ENCODE results near the gene ATP6V1B1.

The ATP6V1B1 gene

DNA sequence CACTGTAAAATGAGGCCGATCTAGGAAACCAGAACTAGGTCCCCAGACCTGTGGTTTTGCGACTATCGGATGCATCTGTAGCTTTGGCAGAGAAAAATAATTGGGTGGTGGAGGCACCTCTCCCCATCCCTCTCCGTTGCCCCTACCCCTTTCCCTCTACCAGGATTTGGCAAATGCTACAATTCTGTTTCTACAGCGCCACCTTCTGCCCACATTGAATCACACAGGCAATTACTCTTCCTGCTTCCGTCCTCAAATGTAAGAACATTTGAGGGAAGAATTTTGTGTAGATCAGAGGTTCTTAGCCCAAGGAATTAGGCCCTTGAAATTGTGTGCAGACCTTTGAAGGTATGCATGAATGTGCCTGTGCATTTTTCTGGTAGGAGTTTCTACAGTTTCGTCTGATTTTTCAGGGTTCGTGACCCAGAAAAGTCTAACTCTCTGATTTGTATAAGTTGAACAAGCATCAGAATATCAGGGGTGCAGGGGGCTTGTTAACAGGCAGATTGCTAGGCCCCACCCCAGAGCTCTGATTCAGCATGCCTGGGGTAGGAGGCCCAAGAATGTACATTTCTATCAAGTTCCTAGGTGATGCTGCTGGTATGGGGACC, 11.2 kb downstream of the ATP6V1B1 start:
- TF ChIP-seq, protein P1, sequence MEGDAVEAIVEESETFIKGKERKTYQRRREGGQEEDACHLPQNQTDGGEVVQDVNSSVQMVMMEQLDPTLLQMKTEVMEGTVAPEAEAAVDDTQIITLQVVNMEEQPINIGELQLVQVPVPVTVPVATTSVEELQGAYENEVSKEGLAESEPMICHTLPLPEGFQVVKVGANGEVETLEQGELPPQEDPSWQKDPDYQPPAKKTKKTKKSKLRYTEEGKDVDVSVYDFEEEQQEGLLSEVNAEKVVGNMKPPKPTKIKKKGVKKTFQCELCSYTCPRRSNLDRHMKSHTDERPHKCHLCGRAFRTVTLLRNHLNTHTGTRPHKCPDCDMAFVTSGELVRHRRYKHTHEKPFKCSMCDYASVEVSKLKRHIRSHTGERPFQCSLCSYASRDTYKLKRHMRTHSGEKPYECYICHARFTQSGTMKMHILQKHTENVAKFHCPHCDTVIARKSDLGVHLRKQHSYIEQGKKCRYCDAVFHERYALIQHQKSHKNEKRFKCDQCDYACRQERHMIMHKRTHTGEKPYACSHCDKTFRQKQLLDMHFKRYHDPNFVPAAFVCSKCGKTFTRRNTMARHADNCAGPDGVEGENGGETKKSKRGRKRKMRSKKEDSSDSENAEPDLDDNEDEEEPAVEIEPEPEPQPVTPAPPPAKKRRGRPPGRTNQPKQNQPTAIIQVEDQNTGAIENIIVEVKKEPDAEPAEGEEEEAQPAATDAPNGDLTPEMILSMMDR (IDR thresholded peaks at IDR 0.05; ENCODE audit: low read length, missing control alignments), result peak; percentile 85
- peak; percentile 73 for DNase-seq (ENCODE audit: low read depth)
- H3K4me3 ChIP-seq (replicated peaks; ENCODE audit: low read depth, low read length), result no peak overlapping the region

GRCh38 chr2:70947556-70948184, 12.0 kb downstream of the ATP6V1B1 start:
- DNase-seq (ENCODE audit: low read depth), result peak; percentile 52
- TF ChIP-seq, protein P1 (IDR thresholded peaks at IDR 0.05; ENCODE audit: low read length, missing control alignments), result no peak
- H3K4me3 ChIP-seq (replicated peaks; ENCODE audit: low read depth, low read length), result no peak overlapping the region

DNA sequence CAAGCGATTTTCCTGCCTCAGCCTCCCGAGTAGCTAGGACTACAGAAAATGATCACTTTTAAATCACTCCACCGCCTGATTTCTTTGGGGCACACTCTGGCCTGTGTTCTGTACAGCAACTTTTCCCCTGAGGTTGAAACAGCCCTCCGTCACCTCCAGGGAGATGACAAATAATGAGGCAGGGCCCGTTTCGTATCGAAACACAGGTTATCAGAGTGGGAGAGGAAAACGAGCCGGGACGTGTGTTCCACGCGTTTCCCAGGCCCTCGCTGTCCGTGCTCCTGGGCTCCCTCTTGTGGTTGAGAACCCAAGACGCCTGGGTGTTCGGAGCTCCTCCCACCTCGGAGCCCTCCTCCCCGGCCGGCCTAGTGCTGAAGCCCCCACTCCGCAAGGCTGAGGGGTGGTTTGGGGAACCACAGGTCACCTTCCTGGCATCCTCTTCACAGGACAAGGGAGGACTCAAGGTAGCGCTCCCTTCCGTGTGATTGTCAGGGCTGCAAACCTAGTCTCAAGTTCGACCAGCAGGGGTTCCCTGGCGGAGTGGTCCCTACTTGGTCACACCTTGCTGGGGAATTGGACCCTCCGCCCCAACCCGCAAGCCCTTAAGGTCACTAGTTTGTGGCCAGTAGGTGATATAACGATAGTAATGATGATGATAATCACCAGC, 12.8 kb downstream of the ATP6V1B1 start:
- TF ChIP-seq, protein P1 (IDR thresholded peaks at IDR 0.05; ENCODE audit: low read length, missing control alignments), result peak; percentile 87
- peak; percentile 76 for DNase-seq (ENCODE audit: low read depth)

DNA sequence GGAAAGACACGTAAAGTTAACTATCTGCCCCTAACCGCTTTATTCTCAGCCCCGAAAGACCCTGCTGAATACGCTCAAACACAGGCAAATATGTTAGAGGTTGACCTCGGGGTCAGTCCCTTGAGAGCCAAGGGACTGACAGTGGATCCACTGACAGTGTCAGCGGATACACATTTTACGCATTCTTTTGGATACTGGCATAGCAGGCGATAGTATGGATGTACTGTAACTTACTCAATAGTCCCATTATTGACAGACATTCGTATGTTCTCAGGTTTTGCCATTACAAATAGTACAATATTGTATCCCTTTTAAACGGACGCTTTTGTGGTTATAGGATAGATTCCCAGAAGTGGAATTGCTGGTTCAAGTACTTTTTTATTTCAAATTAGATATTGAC, 13.4 kb downstream of the ATP6V1B1 start:
- DNase-seq (ENCODE audit: low read depth), result no peak
- TF ChIP-seq, protein P1 (IDR thresholded peaks at IDR 0.05; ENCODE audit: low read length, missing control alignments), result no peak
- H3K4me3 ChIP-seq (replicated peaks; ENCODE audit: low read depth, low read length), result no peak overlapping the region

More for the DNA sequence above, 12.8 kb downstream of the ATP6V1B1 start:
- H3K4me3 ChIP-seq (replicated peaks; ENCODE audit: low read depth, low read length), result peak overlapping the region; percentile 43

GRCh38 chr2:70954886-70955285, 19.2 kb downstream of the ATP6V1B1 start:
- H3K4me3 ChIP-seq (replicated peaks; ENCODE audit: low read depth, low read length), result no peak overlapping the region
- TF ChIP-seq, protein P1 (IDR thresholded peaks at IDR 0.05; ENCODE audit: low read length, missing control alignments), result no peak
- DNase-seq (ENCODE audit: low read depth), result no peak

- TF ChIP-seq, protein P1 (IDR thresholded peaks at IDR 0.05; ENCODE audit: low read length, missing control alignments), result no peak
- no peak overlapping the region for H3K4me3 ChIP-seq (replicated peaks; ENCODE audit: low read depth, low read length)
- DNase-seq (ENCODE audit: low read depth), result no peak
Observed at GRCh38 chr2:70956141-70956540, 20.4 kb downstream of the ATP6V1B1 start.
